SK-N-SH treated with all-trans-retinoic acid at 6 μM for 48 hours (cell line): ENCODE data around the gene SPG21.

Experiments used
- ARNTL ChIP-seq: fragments of 450-650 bp; formaldehyde crosslinking; IDR thresholded peaks from 2 replicates; pipeline ENCODE4 v1.5.0; 2020; ENCODE audit warnings: low read depth, mild to moderate bottlenecking, moderate library complexity, borderline replicate concordance
- CREB5 ChIP-seq: fragments of 250-450 bp; sonication (Bioruptor Pico); IDR thresholded peaks from 2 replicates; pipeline ENCODE4 v1.5.1; 2020; ENCODE audit warnings: low read depth, mild to moderate bottlenecking, moderate library complexity
- CSDC2 ChIP-seq: fragments of 250-450 bp; sonication (Bioruptor Pico); IDR thresholded peaks from 2 replicates; pipeline ENCODE4 v1.5.0; 2020; ENCODE audit warnings: mild to moderate bottlenecking, moderate library complexity
- ISL1 ChIP-seq: fragments of 250-450 bp; sonication (Bioruptor Pico); IDR thresholded peaks from 2 replicates; pipeline ENCODE4 v2.1.2; 2022; ENCODE audit warnings: mild to moderate bottlenecking, moderate library complexity
- OSR1 ChIP-seq: fragments of 250-450 bp; sonication (Bioruptor Pico); IDR thresholded peaks from 2 replicates; pipeline ENCODE4 v1.8.0; 2022; ENCODE audit warnings: moderate library complexity, mild to moderate bottlenecking, inconsistent platforms
- PATZ1 ChIP-seq: fragments of 250-450 bp; sonication (Bioruptor Pico); IDR thresholded peaks from 2 replicates; pipeline ENCODE4 v1.8.0; 2020; ENCODE audit warnings: mild to moderate bottlenecking, moderate library complexity, borderline replicate concordance
- TCF4 ChIP-seq: fragments of 250-450 bp; sonication (Bioruptor Pico); IDR thresholded peaks from 2 replicates; pipeline ENCODE4 v1.8.0; 2021; ENCODE audit warnings: mild to moderate bottlenecking, moderate library complexity, borderline replicate concordance
- ZC3H10 ChIP-seq: fragments of 250-450 bp; sonication (Bioruptor Pico); IDR thresholded peaks from 2 replicates; pipeline ENCODE4 v1.5.1; 2021; ENCODE audit warnings: mild to moderate bottlenecking, moderate library complexity
- ZFP3 ChIP-seq: fragments of 250-450 bp; sonication (Bioruptor Pico); IDR thresholded peaks from 2 replicates; pipeline ENCODE4 v1.5.0; 2020; ENCODE audit warnings: mild to moderate bottlenecking, moderate library complexity
- ZFP30 ChIP-seq: fragments of 450-650 bp; formaldehyde crosslinking; IDR thresholded peaks from 2 replicates; pipeline ENCODE4 v1.5.0; 2022; ENCODE audit warnings: mild to moderate bottlenecking, moderate library complexity
- ZNF565 ChIP-seq: fragments of 450-650 bp; formaldehyde crosslinking; conservative IDR thresholded peaks from 2 replicates; pipeline ENCODE4 v1.5.0; 2020; ENCODE audit warnings: low read depth, mild to moderate bottlenecking, moderate library complexity
- ZNF70 ChIP-seq: fragments of 450-650 bp; formaldehyde crosslinking; IDR thresholded peaks from 2 replicates; pipeline ENCODE4 v1.5.0; 2020; ENCODE audit warnings: mild to moderate bottlenecking, moderate library complexity
- TF ChIP-seq, protein P1 (sequence below): fragments of 250-450 bp; sonication (Bioruptor Pico); IDR thresholded peaks from 2 replicates; pipeline ENCODE4 v1.5.1; 2021; ENCODE audit warnings: mild to moderate bottlenecking, moderate library complexity

DNA sequence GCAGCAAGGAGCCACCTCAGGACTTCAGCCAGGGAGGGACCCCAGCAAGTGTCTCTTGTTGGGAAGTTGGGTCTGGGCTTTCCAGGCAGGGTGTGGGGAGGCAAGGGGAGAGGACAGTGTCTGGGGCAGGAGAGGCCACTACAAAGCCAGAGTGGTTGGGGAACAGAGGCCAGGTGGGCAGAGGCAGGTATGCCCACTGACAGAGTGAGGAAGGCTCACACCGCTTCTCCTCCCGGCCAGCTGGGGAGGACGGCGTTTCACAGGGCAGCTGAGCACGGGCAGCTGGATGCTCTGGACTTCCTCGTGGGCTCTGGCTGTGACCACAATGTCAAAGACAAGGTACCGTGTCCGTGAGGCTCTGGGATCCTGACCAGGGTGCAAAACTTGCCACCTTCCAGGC lies 63.1 kb downstream of the SPG21 start:
- TF ChIP-seq OSR1 (CRISPR knock-in tag) (no peak), TCF4 (no peak), ZFP3 (no peak), ZC3H10 (CRISPR knock-in tag) (no peak), ARNTL (CRISPR knock-in tag) (no peak), ZNF565 (CRISPR knock-in tag) (no peak), PATZ1 (CRISPR knock-in tag) (no peak), ZNF70 (CRISPR knock-in tag) (no peak), CSDC2 (CRISPR knock-in tag) (no peak), CREB5 (CRISPR knock-in tag) (no peak), ZFP30 (CRISPR knock-in tag) (no peak), ISL1 (CRISPR knock-in tag) (no peak)
- TF ChIP-seq, protein P1, sequence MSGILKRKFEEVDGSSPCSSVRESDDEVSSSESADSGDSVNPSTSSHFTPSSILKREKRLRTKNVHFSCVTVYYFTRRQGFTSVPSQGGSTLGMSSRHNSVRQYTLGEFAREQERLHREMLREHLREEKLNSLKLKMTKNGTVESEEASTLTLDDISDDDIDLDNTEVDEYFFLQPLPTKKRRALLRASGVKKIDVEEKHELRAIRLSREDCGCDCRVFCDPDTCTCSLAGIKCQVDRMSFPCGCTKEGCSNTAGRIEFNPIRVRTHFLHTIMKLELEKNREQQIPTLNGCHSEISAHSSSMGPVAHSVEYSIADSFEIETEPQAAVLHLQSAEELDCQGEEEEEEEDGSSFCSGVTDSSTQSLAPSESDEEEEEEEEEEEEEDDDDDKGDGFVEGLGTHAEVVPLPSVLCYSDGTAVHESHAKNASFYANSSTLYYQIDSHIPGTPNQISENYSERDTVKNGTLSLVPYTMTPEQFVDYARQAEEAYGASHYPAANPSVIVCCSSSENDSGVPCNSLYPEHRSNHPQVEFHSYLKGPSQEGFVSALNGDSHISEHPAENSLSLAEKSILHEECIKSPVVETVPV (CRISPR knock-in tag) = no peak
